ENCODE data around the gene SHISA2. TPM values are rescaled to one million over a fixed set of nuclear protein-coding genes. Genes with fewer than 3 reads are reported as not detected.
A peak's percentile ranks its signal among the peaks of the same experiment; 100 is the strongest.

Gene SHISA2
- total RNA-seq, result 1 to 10 TPM in 1 of 2 donors, under 1 TPM in 1; under 0.01 to 2.1 TPM
- polyA plus RNA-seq, result not detected

- peaks cover 0 to 18% (median 9%) of the 10 kb centered on the region in 4 donors for H3K4me1 ChIP-seq (ENCODE audit: control insufficient read depth in 4 of 4, insufficient read depth in 4 of 4, low read length in 3 of 4)
- DNase-seq (ENCODE audit: low spot score), result no peak
- no peaks in the 10 kb centered on the region for H3K36me3 ChIP-seq (ENCODE audit: control insufficient read depth in 4 of 4, insufficient read depth in 3 of 4, low read depth in 1 of 4, low read length in 3 of 4)
- WGBS, result 3% methylated on average over 71 of the region's 72 CpGs
- TF ChIP-seq FOXA2 (IDR thresholded peaks at IDR 0.05), result no peak
- TF ChIP-seq FOXA1 (IDR thresholded peaks at IDR 0.05), result no peak
- no peak for TF ChIP-seq TAF1 (conservative IDR thresholded peaks at IDR 0.05)
- TF ChIP-seq EGR1 (IDR thresholded peaks at IDR 0.05; ENCODE audit: low read depth in 2 of 2), result no peak
- TF ChIP-seq JUND (IDR thresholded peaks at IDR 0.05), result no peak
- H3K27me3 ChIP-seq (ENCODE audit: control insufficient read depth in 4 of 4, insufficient read depth in 4 of 4, low read length in 3 of 4), result peaks cover 4 to 36% (median 19%) of the 10 kb centered on the region in 4 donors
- H3K9ac ChIP-seq (ENCODE audit: low read depth in 1 of 2, low read length in 2 of 2), result no peak within 1 kb of the TSS
- peak within 1 kb of the TSS in 1 of 3 donors; percentile 37 for H3K4me3 ChIP-seq (ENCODE audit: low read depth in 1 of 3, low read length in 3 of 3)
- no peaks in the 10 kb centered on the region for H3K9me3 ChIP-seq (ENCODE audit: control insufficient read depth in 4 of 4, low read length in 3 of 4)
- no peak within 1 kb of the TSS for H3K27ac ChIP-seq (ENCODE audit: low read depth in 1 of 2, low read length in 2 of 2)
These were observed at the start of gene SHISA2 for GRCh38 chr13:26051657-26052311. Gene SHISA2, minus strand, starts transcription at chr13:26052016. Its CDS starts 1,041 bp downstream, at chr13:26050975.

DNA sequence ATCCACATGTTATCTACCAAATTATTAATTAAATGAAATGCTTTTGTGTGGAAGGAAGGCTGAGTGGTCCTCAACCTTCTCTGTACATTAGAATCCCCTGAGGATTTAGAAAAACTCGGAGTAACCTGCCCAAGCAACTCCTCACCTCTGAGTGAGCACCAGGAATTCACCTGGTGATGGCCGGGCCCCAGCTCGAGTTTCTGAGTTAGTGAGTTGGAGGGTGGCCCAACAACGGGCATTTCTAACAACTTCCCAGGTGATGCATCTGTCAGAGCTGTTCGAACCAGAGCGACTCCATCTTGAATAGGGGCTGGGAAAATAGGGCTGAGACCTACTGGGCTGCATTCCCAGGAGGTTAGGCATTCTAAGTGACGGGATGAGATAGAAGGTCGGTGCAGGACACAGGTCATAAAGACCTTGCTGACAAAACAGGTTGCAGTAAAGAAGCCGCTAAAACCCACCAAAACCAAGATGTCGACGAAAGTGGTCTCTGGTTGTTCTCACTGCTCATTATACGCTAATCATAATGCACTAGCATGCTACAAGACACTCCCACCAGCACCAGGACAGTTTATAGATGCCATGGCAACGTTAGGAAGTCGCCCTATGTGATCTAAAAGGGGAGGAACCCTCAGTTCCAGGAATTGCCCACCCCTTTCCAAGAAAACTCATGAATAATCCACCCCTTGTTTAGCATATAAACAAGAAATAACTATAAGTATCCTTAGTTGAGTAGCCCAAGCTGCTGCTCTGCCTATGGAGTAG, 44.2 kb upstream of the SHISA2 start:
- peaks cover 0 to 9% (median 0%) of the 10 kb centered on the region in 4 donors for H3K27me3 ChIP-seq (ENCODE audit: control insufficient read depth in 4 of 4, insufficient read depth in 4 of 4, low read length in 3 of 4)
- no peak overlapping the region for H3K27ac ChIP-seq (ENCODE audit: low read depth in 1 of 2, low read length in 2 of 2)
- peaks cover 0 to 3% (median 0%) of the 10 kb centered on the region in 4 donors for H3K9me3 ChIP-seq (ENCODE audit: control insufficient read depth in 4 of 4, low read length in 3 of 4)
- H3K4me1 ChIP-seq (ENCODE audit: control insufficient read depth in 4 of 4, insufficient read depth in 4 of 4, low read length in 3 of 4), result no peaks in the 10 kb centered on the region
- H3K4me3 ChIP-seq (ENCODE audit: low read depth in 1 of 3, low read length in 3 of 3), result no peak overlapping the region
- TF ChIP-seq MAX (IDR thresholded peaks at IDR 0.05) (no peak), RXRA (IDR thresholded peaks at IDR 0.05) (no peak), YY1 (IDR thresholded peaks at IDR 0.05) (no peak), FOXA1 (IDR thresholded peaks at IDR 0.05) (no peak), EGR1 (IDR thresholded peaks at IDR 0.05; ENCODE audit: low read depth in 2 of 2) (no peak), HNF4G (IDR thresholded peaks at IDR 0.05) (no peak), GABPA (IDR thresholded peaks at IDR 0.05 in 1 of 2, conservative IDR thresholded peaks at IDR 0.05 in 1 of 2) (no peak), FOXA2 (IDR thresholded peaks at IDR 0.05) (no peak), TAF1 (conservative IDR thresholded peaks at IDR 0.05) (no peak), REST (IDR thresholded peaks at IDR 0.05) (no peak), HNF4A (conservative IDR thresholded peaks at IDR 0.05) (no peak), SP1 (IDR thresholded peaks at IDR 0.05) (no peak), ATF3 (IDR thresholded peaks at IDR 0.05) (no peak), NR2F2 (IDR thresholded peaks at IDR 0.05) (no peak), JUND (IDR thresholded peaks at IDR 0.05) (no peak), RAD21 (IDR thresholded peaks at IDR 0.05) (no peak)
- TF ChIP-seq, protein P1, sequence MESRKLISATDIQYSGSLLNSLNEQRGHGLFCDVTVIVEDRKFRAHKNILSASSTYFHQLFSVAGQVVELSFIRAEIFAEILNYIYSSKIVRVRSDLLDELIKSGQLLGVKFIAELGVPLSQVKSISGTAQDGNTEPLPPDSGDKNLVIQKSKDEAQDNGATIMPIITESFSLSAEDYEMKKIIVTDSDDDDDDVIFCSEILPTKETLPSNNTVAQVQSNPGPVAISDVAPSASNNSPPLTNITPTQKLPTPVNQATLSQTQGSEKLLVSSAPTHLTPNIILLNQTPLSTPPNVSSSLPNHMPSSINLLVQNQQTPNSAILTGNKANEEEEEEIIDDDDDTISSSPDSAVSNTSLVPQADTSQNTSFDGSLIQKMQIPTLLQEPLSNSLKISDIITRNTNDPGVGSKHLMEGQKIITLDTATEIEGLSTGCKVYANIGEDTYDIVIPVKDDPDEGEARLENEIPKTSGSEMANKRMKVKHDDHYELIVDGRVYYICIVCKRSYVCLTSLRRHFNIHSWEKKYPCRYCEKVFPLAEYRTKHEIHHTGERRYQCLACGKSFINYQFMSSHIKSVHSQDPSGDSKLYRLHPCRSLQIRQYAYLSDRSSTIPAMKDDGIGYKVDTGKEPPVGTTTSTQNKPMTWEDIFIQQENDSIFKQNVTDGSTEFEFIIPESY (IDR thresholded peaks at IDR 0.05), result no peak
- TF ChIP-seq, protein P2, sequence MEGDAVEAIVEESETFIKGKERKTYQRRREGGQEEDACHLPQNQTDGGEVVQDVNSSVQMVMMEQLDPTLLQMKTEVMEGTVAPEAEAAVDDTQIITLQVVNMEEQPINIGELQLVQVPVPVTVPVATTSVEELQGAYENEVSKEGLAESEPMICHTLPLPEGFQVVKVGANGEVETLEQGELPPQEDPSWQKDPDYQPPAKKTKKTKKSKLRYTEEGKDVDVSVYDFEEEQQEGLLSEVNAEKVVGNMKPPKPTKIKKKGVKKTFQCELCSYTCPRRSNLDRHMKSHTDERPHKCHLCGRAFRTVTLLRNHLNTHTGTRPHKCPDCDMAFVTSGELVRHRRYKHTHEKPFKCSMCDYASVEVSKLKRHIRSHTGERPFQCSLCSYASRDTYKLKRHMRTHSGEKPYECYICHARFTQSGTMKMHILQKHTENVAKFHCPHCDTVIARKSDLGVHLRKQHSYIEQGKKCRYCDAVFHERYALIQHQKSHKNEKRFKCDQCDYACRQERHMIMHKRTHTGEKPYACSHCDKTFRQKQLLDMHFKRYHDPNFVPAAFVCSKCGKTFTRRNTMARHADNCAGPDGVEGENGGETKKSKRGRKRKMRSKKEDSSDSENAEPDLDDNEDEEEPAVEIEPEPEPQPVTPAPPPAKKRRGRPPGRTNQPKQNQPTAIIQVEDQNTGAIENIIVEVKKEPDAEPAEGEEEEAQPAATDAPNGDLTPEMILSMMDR (IDR thresholded peaks at IDR 0.05; ENCODE audit: low read depth, low read length, missing input control), result no peak
- H3K36me3 ChIP-seq (ENCODE audit: control insufficient read depth in 4 of 4, insufficient read depth in 3 of 4, low read depth in 1 of 4, low read length in 3 of 4), result no peaks in the 10 kb centered on the region
- DNase-seq (ENCODE audit: low spot score), result no peak
- no peak overlapping the region for H3K9ac ChIP-seq (ENCODE audit: low read depth in 1 of 2, low read length in 2 of 2)
- WGBS, result 74% methylated on average over 14 of the region's 14 CpGs

All from liver (tissue), 9 donors.